ENCODE measurements around the gene RGS11.

RGS11 gene

GRCh38 chr16:297832-298231 is 22.1 kb upstream of the RGS11 start:
- TF ChIP-seq SIN3A (IDR thresholded peaks at IDR 0.05; ENCODE audit: borderline replicate concordance, insufficient read depth, low read length) (no peak), TAF1 (IDR thresholded peaks at IDR 0.05; ENCODE audit: borderline replicate concordance, insufficient read depth, low read length) (no peak), POLR2AphosphoS5 (IDR thresholded peaks at IDR 0.05; ENCODE audit: low read depth, low read length) (no peak), FOXP2 (optimal IDR thresholded peaks at IDR 0.05; ENCODE audit: borderline replicate concordance, extremely low read depth, extremely low read length, insufficient read depth) (no peak), REST (IDR thresholded peaks at IDR 0.05; ENCODE audit: insufficient read depth in 1 of 2, low read depth in 2 of 2, low read length in 2 of 2) (no peak)

GRCh38 chr16:296806-297510 is 21.2 kb upstream of the RGS11 start:
- TF ChIP-seq TAF1 (IDR thresholded peaks at IDR 0.05; ENCODE audit: borderline replicate concordance, insufficient read depth, low read length) (no peak), REST (IDR thresholded peaks at IDR 0.05; ENCODE audit: insufficient read depth in 1 of 2, low read depth in 2 of 2, low read length in 2 of 2) (no peak), FOXP2 (optimal IDR thresholded peaks at IDR 0.05; ENCODE audit: borderline replicate concordance, extremely low read depth, extremely low read length, insufficient read depth) (no peak), POLR2AphosphoS5 (IDR thresholded peaks at IDR 0.05; ENCODE audit: low read depth, low read length) (no peak), SIN3A (IDR thresholded peaks at IDR 0.05; ENCODE audit: borderline replicate concordance, insufficient read depth, low read length) (no peak)

GRCh38 chr16:296276-296675 is 20.5 kb upstream of the RGS11 start:
- TF ChIP-seq TAF1 (IDR thresholded peaks at IDR 0.05; ENCODE audit: borderline replicate concordance, insufficient read depth, low read length) (no peak), FOXP2 (optimal IDR thresholded peaks at IDR 0.05; ENCODE audit: borderline replicate concordance, extremely low read depth, extremely low read length, insufficient read depth) (no peak), POLR2AphosphoS5 (IDR thresholded peaks at IDR 0.05; ENCODE audit: low read depth, low read length) (no peak), REST (IDR thresholded peaks at IDR 0.05; ENCODE audit: insufficient read depth in 1 of 2, low read depth in 2 of 2, low read length in 2 of 2) (no peak), SIN3A (IDR thresholded peaks at IDR 0.05; ENCODE audit: borderline replicate concordance, insufficient read depth, low read length) (no peak)

GRCh38 chr16:293043-293775 is 17.5 kb upstream of the RGS11 start:
- no peak for TF ChIP-seq TAF1 (IDR thresholded peaks at IDR 0.05; ENCODE audit: borderline replicate concordance, insufficient read depth, low read length)
- no peak for TF ChIP-seq FOXP2 (optimal IDR thresholded peaks at IDR 0.05; ENCODE audit: borderline replicate concordance, extremely low read depth, extremely low read length, insufficient read depth)
- TF ChIP-seq POLR2AphosphoS5 (IDR thresholded peaks at IDR 0.05; ENCODE audit: low read depth, low read length), result no peak
- TF ChIP-seq SIN3A (IDR thresholded peaks at IDR 0.05; ENCODE audit: borderline replicate concordance, insufficient read depth, low read length), result no peak
- no peak for TF ChIP-seq REST (IDR thresholded peaks at IDR 0.05; ENCODE audit: insufficient read depth in 1 of 2, low read depth in 2 of 2, low read length in 2 of 2)

All from PFSK-1 (cell line).